Panc1 (cell line): ENCODE measurements around the gene HECA. TPM values are rescaled to one million over a fixed set of nuclear protein-coding genes. Genes with fewer than 3 reads are reported as not detected.

Source experiments
- ATAC-seq: fragments of 200-7000 bp; cut with Tn5 transposase; 2 replicates; pipeline ENCODE4 v1.9.1; 2020; ENCODE audit warnings: mild to moderate bottlenecking, moderate library complexity
- BruUV-seq: library from RNA; stranded (reverse); fragments of 400-500 nt; replicated peaks from 2 replicates; lab custom pipeline; 2021; lab: Mats Ljungman, UMichigan
- CTCF ChIA-PET: fragments of 300-600 bp; sonication (Branson Sonifier 250); formaldehyde crosslinking; loops from one replicate; lab custom pipeline; 2022; ENCODE audit warnings: antibody characterized with exemption; lab: Charles Lee
- POLR2A ChIA-PET: fragments of 300-600 bp; sonication (Branson Sonifier 250); formaldehyde crosslinking; loops from one replicate; lab custom pipeline; 2022; ENCODE audit warnings: antibody characterized with exemption; lab: Charles Lee
- DNase-seq: peaks from one replicate; pipeline ENCODE4 v3.0.0-alpha.2; 2010; ENCODE audit warnings: low read depth, low spot score
- H3K27ac ChIP-seq: 2 replicates; pipeline ENCODE4 v1.5.1; 2011; ENCODE audit warnings: mild to moderate bottlenecking, low read length, inconsistent platforms
- H3K27me3 ChIP-seq: fragments of 200-500 bp; sonication (Bioruptor generic); 2 replicates; pipeline ENCODE4 v1.6.0; 2014; ENCODE audit warnings: low read length, inconsistent platforms; ENCODE audit not compliant: control insufficient read depth, insufficient read depth
- H3K36me3 ChIP-seq: fragments of 200-500 bp; sonication (Bioruptor generic); 2 replicates; pipeline ENCODE4 v1.5.1; 2014; ENCODE audit warnings: inconsistent platforms, mild to moderate bottlenecking, low read length, moderate library complexity; ENCODE audit not compliant: control insufficient read depth, insufficient read depth
- H3K4me1 ChIP-seq: 2 replicates; pipeline ENCODE4 v1.5.1; 2011; ENCODE audit warnings: inconsistent platforms, mild to moderate bottlenecking, low read length, moderate library complexity; ENCODE audit not compliant: control insufficient read depth, insufficient read depth
- H3K4me3 ChIP-seq, 2 experiments: 2 replicates each; pipeline ENCODE4 v1.5.1; 2011 to 2012; ENCODE audit warnings: low read depth in 2 of 2, low read length in 2 of 2, mild to moderate bottlenecking in 2 of 2, inconsistent platforms in 1 of 2, moderate library complexity in 1 of 2
- H3K9me3 ChIP-seq: fragments of 200-500 bp; sonication (Bioruptor generic); 2 replicates; pipeline ENCODE4 v1.5.1; 2014; ENCODE audit warnings: low read depth, mild to moderate bottlenecking, inconsistent platforms, low read length, moderate library complexity; ENCODE audit not compliant: control insufficient read depth, insufficient read depth
- CTCF ChIP-seq: fragments of 450-650 bp; IDR thresholded peaks from 2 replicates; pipeline ENCODE4 v1.5.1; 2017; ENCODE audit warnings: mild to moderate bottlenecking
- POLR2AphosphoS5 ChIP-seq: IDR thresholded peaks from 2 replicates; pipeline ENCODE4 v1.6.1; 2012; ENCODE audit warnings: mild to moderate bottlenecking, low read depth, low read length, moderate library complexity
- SIN3A ChIP-seq: IDR thresholded peaks from 2 replicates; pipeline ENCODE4 v1.6.1; 2012; ENCODE audit warnings: low read depth, mild to moderate bottlenecking, low read length, moderate library complexity, borderline replicate concordance; ENCODE audit not compliant: insufficient read depth
- TCF7L2 ChIP-seq: IDR thresholded peaks from 2 replicates; pipeline ENCODE4 v1.6.1; 2011; ENCODE audit warnings: mild to moderate bottlenecking, low read depth, low read length, inconsistent platforms
- in situ Hi-C: cut with HindIII; loops from 2 replicates; pipeline ENCODE4 v1.10.0; 2016; ENCODE audit warnings: low sequenced_read_pairs, low pct_unique_long_range_greater_than_20kb
- intact Hi-C: fragments of 100-400 bp; cut with micrococcal nuclease; formaldehyde crosslinking; loops from one replicate; pipeline ENCODE4 v1.10.0; 2022; ENCODE audit not compliant: unreplicated experiment
- total RNA-seq: library from RNA; stranded (reverse); gene quantifications from one replicate; pipeline ENCODE4 v1.2.1, GENCODE V29; 2021; ENCODE audit not compliant: unreplicated experiment
- TF ChIP-seq, protein P1 (sequence below), 2 experiments: IDR thresholded peaks; 2 replicates each; pipeline ENCODE4 v1.6.1; 2011 to 2012; ENCODE audit warnings: low read depth in 2 of 2, control low read depth in 1 of 2, low read length in 1 of 2, mild to moderate bottlenecking in 1 of 2, moderate library complexity in 1 of 2; ENCODE audit not compliant: insufficient read depth in 1 of 2

The HECA gene
- total RNA-seq, 1 experiment from 2014 or later = 3.9 TPM

DNA sequence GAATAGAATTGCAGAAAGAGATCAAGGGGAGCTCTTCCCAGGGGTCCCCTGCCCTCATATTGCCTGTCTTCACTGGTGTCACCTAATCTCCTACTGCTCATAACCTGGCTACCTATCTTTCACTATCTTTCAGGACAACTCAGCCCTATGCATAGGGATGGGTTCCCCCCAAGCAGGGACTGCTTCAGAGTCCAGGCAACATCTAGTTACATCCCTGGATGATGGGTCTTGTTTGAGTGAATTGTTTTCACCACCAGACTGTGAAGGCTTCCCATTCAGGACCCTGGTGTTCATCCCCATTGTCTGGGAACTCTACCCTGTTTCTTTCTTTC, 850 bp upstream of the HECA start:
- no peak for ATAC-seq
- in situ Hi-C loops = no loop called here
- TF ChIP-seq SIN3A (no peak), CTCF (no peak), TCF7L2 (no peak), POLR2AphosphoS5 (no peak)
- TF ChIP-seq, protein P1, sequence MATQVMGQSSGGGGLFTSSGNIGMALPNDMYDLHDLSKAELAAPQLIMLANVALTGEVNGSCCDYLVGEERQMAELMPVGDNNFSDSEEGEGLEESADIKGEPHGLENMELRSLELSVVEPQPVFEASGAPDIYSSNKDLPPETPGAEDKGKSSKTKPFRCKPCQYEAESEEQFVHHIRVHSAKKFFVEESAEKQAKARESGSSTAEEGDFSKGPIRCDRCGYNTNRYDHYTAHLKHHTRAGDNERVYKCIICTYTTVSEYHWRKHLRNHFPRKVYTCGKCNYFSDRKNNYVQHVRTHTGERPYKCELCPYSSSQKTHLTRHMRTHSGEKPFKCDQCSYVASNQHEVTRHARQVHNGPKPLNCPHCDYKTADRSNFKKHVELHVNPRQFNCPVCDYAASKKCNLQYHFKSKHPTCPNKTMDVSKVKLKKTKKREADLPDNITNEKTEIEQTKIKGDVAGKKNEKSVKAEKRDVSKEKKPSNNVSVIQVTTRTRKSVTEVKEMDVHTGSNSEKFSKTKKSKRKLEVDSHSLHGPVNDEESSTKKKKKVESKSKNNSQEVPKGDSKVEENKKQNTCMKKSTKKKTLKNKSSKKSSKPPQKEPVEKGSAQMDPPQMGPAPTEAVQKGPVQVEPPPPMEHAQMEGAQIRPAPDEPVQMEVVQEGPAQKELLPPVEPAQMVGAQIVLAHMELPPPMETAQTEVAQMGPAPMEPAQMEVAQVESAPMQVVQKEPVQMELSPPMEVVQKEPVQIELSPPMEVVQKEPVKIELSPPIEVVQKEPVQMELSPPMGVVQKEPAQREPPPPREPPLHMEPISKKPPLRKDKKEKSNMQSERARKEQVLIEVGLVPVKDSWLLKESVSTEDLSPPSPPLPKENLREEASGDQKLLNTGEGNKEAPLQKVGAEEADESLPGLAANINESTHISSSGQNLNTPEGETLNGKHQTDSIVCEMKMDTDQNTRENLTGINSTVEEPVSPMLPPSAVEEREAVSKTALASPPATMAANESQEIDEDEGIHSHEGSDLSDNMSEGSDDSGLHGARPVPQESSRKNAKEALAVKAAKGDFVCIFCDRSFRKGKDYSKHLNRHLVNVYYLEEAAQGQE (IDR thresholded peaks at IDR 0.05; ENCODE audit: insufficient read depth in 1 of 2, low read depth in 2 of 2, low read length in 1 of 2) = no peak
- Histone ChIP-seq H3K27me3 (peaks cover 3% of the 10 kb centered on the region; the same call in 1 of the 2 replicates), H3K4me3 (no peak overlapping the region), H3K9me3 (no peaks in the 10 kb centered on the region), H3K4me1 (peaks cover 6% of the 10 kb centered on the region), H3K27ac (no peak overlapping the region), H3K36me3 (no peaks in the 10 kb centered on the region; the same call in 1 of the 2 replicates)
- CTCF ChIA-PET = no interaction called here
- BruUV-seq = no TSS peak
- DNase-seq = no peak
- POLR2A ChIA-PET = interaction anchor here (0.7 kb wide), 1 partner anchor 1184 kb away, joined by 4 read pairs; no protein-coding TSS in a partner anchor
- intact Hi-C loops = no loop called here

DNA sequence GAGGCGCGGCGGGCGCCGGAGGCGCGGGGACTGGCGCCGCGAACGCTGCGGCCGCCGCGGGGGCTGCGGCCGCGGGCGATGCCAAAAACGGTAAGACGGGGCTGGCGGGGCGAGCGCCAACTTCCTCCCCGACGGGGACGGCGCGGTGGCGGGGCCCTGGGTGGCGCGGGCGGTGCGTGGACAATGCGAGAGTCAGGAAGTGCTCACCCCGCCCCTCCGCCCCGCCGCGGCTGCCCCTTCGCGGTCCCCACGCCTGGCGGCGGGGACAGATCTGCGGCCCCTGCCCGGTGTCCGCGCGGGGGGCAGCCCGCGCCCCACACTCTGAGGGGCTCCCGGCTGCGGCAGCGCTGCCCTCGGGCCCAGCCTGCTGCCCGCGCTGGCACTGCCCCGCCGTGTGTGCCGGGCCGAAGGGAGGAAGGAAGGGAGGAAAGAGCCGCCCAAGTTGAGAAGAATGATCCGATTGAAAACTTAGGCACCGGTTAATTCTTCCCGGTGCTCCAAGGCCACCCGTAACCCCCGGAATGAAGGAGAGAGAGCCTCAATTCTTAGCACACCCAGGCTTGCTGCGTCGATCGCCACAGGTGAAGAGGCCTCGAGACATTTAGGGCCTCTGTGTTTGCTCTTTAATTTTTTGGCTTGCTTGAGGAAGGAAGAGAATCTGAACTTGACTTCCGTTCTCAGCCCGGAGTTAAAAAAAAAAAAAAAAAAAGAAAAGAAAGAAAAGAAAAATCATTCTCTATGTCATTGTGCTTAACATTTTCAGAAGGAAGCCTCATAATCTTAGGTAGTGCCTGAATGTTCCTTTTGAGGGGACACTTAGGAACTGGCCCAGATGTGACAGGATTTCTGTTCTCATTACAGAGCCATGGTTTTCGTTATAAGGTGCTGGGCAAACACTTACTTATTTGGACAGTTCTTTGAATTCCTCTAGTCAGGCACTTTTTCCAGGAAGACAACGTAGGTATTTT, 982 bp downstream of the HECA start:
- ChIA-PET POLR2A (no interaction called here), CTCF (no interaction called here)
- intact Hi-C loops = no loop called here
- ATAC-seq = peak; percentile 68
- no peak for TF ChIP-seq TCF7L2
- TF ChIP-seq SIN3A = no peak
- TF ChIP-seq POLR2AphosphoS5 = no peak
- peak; percentile 27; the same call in 1 of the 2 replicates for TF ChIP-seq CTCF
- TF ChIP-seq, protein P1 (IDR thresholded peaks at IDR 0.05; ENCODE audit: insufficient read depth in 1 of 2, low read depth in 2 of 2, low read length in 1 of 2) = no peak
- peaks cover 6% of the 10 kb centered on the region for H3K4me1 ChIP-seq
- in situ Hi-C loops = no loop called here
- H3K27ac ChIP-seq = peak overlapping the region; percentile 40; the same call in 1 of the 2 replicates
- no TSS peak for BruUV-seq
- DNase-seq = no peak
- H3K27me3 ChIP-seq = peaks cover 2% of the 10 kb centered on the region; the same call in 1 of the 2 replicates
- no peaks in the 10 kb centered on the region for H3K9me3 ChIP-seq
- no peaks in the 10 kb centered on the region; the same call in 1 of the 2 replicates for H3K36me3 ChIP-seq
- H3K4me3 ChIP-seq = peak overlapping the region; percentile 74 to 76
